ENCODE measurements around the gene CLDN9. TPM values are rescaled to one million over a fixed set of nuclear protein-coding genes. Genes with fewer than 3 reads are reported as not detected.

Gene CLDN9
- total RNA-seq (2014; rRNA removed; shearing (Covaris generic); ENCODE audit: low replicate concordance), result not detected in 2 replicates

DNA sequence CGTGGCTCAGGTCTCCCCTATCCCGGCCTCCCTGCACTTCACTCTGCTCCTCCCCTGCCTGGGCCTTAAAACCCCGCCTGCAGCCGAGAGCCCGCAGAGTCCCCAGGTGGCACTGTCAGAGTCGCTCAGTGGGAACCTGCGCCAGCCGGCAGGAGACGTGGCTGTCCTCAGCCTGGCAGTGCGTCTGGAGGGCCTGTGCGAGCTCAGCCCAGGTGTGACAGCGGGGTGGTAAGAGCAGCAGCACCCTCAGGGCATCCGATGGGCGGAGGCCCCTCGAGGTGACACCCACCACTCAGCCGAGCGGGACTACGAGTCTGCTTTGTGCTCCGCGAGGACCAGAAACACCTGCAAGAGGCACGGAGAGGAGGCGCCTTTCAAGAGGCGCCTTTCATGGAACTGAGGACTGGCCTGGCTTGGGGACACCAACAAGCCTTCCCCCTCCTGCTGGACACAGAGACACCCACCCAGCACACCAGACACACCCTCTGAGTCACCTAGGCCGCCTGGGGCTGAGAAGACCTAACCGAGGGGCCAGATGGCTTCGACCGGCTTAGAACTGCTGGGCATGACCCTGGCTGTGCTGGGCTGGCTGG is at the start of gene CLDN9:
CLDN9 (plus strand) TSS at position 96 of the 593 bp plus-strand sequence; CDS start at position 536, 440 bp downstream.
- no peak for DNase-seq
- H3K27me3 ChIP-seq, result no peaks in the 10 kb centered on the region

DNA sequence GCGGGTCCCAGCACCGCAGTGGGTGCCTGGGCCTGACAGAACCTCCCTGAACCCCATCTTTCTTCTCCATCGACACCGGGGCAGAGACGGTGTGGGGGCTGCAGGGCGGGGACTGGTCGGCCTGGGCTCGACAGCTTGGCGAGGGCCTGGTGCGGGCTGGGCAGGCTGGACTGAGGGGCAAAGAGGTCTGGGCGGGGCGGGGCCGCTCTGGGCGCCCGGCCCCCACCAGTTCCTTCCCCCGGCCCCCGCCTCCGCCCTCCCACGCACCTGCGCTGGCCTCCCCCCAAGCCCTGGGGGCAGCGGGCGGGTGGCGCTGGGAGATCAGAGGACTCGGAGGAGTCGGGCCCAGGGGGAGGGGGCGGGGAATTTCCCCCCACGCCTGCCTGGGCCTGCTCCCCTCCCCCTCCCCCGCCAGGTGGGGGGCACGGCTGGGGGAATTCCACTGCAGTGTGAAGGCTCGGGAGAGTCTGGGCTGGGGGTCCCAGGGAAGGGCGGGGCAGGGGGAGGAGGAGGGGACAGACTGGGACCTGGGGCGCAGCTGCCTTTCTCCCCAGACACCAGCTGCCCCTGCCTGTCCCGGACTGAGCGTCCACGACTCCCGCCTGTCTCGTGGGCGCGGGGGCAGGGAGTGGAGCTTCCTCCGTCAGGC is 49.5 kb upstream of the CLDN9 start:
- H3K36me3 ChIP-seq, result no peaks in the 10 kb centered on the region
- no peak for DNase-seq
- H3K4me3 ChIP-seq, result peak overlapping the region; percentile 39
- H3K9me3 ChIP-seq, result no peaks in the 10 kb centered on the region
- peaks cover 32% of the 10 kb centered on the region for H3K27me3 ChIP-seq

More for the DNA sequence above, at the start of gene CLDN9:
- H3K36me3 ChIP-seq, result no peaks in the 10 kb centered on the region; the same call in 1 of the 2 replicates
- H3K4me3 ChIP-seq, result no peak within 1 kb of the TSS
- H3K9me3 ChIP-seq, result no peaks in the 10 kb centered on the region

DNA sequence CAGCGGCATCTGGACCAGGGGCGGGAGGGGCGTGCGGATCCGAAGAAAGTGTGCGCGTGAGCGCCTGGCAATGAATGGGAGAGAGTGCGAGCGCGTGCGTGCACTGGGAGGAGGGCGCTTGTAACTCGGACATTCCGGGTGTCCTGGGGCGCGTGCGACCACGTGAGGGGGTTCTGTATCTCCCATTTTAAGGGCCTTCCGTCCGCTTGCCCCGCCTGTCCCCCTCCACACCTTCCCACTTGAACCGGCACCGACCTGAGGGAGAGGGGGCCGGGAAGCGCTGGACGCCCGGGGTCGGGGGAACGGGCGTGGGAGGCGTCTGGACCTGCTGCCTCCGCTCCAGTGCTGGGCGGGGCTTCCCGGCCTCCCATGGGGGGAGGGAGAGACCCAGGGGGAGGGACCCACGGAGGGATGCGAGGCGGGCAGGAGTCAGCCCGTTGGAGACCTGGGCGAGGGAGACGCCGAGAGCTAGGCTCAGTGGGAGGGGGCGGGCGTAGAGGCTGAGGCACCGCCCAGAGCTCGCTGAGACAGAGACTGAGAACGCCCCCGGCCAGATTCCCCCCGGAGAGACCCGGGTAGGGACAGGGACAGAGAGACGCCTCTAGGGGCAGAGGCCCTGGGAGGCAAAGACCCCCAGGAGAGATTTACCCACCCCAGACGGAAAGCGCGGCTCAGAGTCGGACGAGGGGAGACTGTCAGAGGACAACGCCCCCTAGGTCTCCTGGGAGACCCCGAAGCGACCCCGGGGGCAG is 48.8 kb upstream of the CLDN9 start, which contains the start of gene KREMEN2:
KREMEN2 (plus strand) TSS at position 553 of the 752 bp plus-strand sequence. CDS start 246 bp downstream, outside the sequence.
- Histone ChIP-seq H3K27me3 (peaks cover 32% of the 10 kb centered on the region), H3K9me3 (no peaks in the 10 kb centered on the region), H3K4me3 (peak within 1 kb of the TSS; percentile 39), H3K36me3 (no peaks in the 10 kb centered on the region)
- peak; percentile 64 for DNase-seq

DNA sequence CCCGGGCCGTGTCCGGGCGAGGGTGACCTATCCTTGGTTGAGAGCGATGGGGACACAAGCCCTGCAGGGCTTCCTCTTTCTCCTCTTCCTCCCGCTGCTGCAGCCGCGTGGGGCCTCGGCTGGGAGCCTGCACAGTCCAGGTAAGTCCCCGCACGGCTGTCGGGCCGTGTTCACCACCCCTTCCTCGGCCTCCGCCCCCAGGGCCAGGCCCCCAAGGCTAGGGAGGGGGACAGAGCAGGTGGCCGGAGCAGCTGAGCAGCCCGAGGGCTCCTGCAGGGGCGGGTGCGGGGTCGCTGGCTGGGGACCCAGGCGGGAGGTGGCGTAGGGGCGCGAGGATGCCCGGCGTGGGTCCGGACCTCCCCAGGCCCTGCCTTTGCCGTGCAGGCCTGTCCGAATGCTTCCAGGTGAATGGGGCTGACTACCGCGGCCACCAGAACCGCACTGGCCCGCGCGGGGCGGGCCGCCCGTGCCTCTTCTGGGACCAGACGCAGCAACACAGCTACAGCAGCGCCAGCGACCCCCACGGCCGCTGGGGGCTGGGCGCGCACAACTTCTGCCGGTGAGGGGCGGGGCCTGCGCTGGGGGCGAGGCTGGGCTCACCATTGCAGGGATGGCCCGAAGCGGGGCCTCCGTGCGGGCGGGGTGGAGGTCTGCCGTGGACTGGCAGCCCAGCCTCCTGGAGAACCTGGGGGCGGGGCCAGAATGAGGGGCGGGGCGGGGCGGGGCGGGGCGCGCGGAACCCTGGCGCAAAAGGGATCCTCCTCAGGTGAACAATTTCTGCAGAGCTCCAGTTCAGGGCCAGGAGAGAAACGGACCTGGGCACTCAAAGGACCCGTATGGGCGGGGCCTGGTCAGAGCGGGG is 48.0 kb upstream of the CLDN9 start:
- Histone ChIP-seq H3K9me3 (no peaks in the 10 kb centered on the region), H3K36me3 (no peaks in the 10 kb centered on the region), H3K27me3 (peaks cover 28% of the 10 kb centered on the region), H3K4me3 (peak overlapping the region; percentile 39)
- peak; percentile 68 for DNase-seq

GRCh38 chr16:2966043-2966807 is 46.5 kb upstream of the CLDN9 start:
- Histone ChIP-seq H3K36me3 (peaks cover under 1% of the 10 kb centered on the region; the same call in 1 of the 2 replicates), H3K4me3 (no peak overlapping the region), H3K9me3 (no peaks in the 10 kb centered on the region), H3K27me3 (peaks cover 22% of the 10 kb centered on the region)
- DNase-seq, result no peak

DNA sequence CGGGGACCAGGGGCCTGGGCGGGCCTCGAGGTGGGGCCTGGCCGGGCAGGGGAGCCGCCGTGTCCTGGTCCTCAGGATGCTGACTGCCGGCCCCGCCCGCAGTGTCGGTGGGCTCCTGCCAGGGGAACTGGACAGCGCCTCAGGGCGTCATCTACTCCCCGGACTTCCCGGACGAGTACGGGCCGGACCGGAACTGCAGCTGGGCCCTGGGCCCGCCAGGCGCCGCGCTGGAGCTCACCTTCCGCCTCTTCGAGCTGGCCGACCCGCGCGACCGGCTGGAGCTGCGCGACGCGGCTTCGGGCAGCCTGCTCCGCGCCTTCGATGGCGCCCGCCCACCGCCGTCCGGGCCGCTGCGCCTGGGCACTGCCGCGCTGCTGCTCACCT is 45.9 kb upstream of the CLDN9 start:
- peaks cover 7% of the 10 kb centered on the region for H3K36me3 ChIP-seq
- DNase-seq, result no peak
- H3K4me3 ChIP-seq, result no peak overlapping the region
- peaks cover 22% of the 10 kb centered on the region for H3K27me3 ChIP-seq
- no peaks in the 10 kb centered on the region for H3K9me3 ChIP-seq

GRCh38 chr16:2967211-2967631 is 45.5 kb upstream of the CLDN9 start:
- Histone ChIP-seq H3K27me3 (peaks cover 22% of the 10 kb centered on the region), H3K9me3 (no peaks in the 10 kb centered on the region), H3K36me3 (peaks cover 11% of the 10 kb centered on the region), H3K4me3 (no peak overlapping the region)
- DNase-seq, result no peak

DNA sequence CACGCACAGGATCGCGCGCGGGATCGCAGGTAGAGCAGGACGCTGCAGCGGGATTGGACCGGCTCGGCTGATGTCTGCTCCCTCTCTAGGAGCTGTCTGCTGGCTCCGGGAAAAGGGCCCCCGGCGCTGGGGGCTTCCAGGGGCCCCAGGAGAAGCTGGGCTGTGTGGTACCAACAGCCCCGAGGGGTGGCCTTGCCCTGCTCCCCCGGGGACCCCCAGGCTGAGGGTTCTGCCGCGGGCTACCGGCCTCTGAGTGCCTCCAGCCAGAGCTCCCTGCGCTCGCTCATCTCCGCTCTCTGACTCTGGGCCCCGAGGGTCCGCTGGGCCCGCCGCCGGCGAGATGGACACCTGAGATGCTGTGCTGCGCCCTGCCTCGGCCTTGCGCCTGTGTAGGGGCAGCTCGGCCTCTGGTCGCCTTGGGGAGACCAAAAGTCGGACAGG is 45.0 kb upstream of the CLDN9 start:
- H3K4me3 ChIP-seq, result no peak overlapping the region
- peaks cover 16% of the 10 kb centered on the region for H3K36me3 ChIP-seq
- peaks cover 21% of the 10 kb centered on the region for H3K27me3 ChIP-seq
- no peak for DNase-seq
- no peaks in the 10 kb centered on the region for H3K9me3 ChIP-seq

- H3K4me3 ChIP-seq, result peak overlapping the region; percentile 85
Observed at GRCh38 chr16:2968368-2968737, 44.4 kb upstream of the CLDN9 start.

GRCh38 chr16:2968738-2969544 is 43.8 kb upstream of the CLDN9 start, which contains the start of gene PAQR4:
PAQR4 (plus strand) TSS chr16:2969348; CDS start chr16:2969675, 327 bp downstream.
- Histone ChIP-seq H3K27me3 (peaks cover 9% of the 10 kb centered on the region), H3K4me3 (peak within 1 kb of the TSS; percentile 85), H3K36me3 (peaks cover 28% of the 10 kb centered on the region), H3K9me3 (no peaks in the 10 kb centered on the region)
- DNase-seq, result peak; percentile 91

More at GRCh38 chr16:2968368-2968737, 44.4 kb upstream of the CLDN9 start:
- Histone ChIP-seq H3K27me3 (peaks cover 15% of the 10 kb centered on the region), H3K36me3 (peaks cover 22% of the 10 kb centered on the region), H3K9me3 (no peaks in the 10 kb centered on the region)
- no peak for DNase-seq

GRCh38 chr16:2969545-2970521 is 42.9 kb upstream of the CLDN9 start:
- DNase-seq, result peak; percentile 91
- Histone ChIP-seq H3K9me3 (no peaks in the 10 kb centered on the region), H3K4me3 (peak overlapping the region; percentile 85), H3K36me3 (peaks cover 37% of the 10 kb centered on the region), H3K27me3 (peaks cover under 1% of the 10 kb centered on the region; the same call in 1 of the 2 replicates)

GRCh38 chr16:2970563-2970962 is 42.2 kb upstream of the CLDN9 start:
- H3K4me3 ChIP-seq, result peak overlapping the region; percentile 85
- no peaks in the 10 kb centered on the region for H3K9me3 ChIP-seq

GRCh38 chr16:2971134-2971984 is 41.4 kb upstream of the CLDN9 start:
- DNase-seq, result no peak
- no peaks in the 10 kb centered on the region for H3K27me3 ChIP-seq
- peaks cover 52% of the 10 kb centered on the region for H3K36me3 ChIP-seq
- no peaks in the 10 kb centered on the region for H3K9me3 ChIP-seq
- peak overlapping the region; percentile 85 for H3K4me3 ChIP-seq

More at GRCh38 chr16:2970563-2970962, 42.2 kb upstream of the CLDN9 start:
- Histone ChIP-seq H3K36me3 (peaks cover 44% of the 10 kb centered on the region), H3K27me3 (no peaks in the 10 kb centered on the region)
- DNase-seq, result no peak

All from MG63 (cell line).